ENCODE results near the gene COQ8A. TPM values are rescaled to one million over a fixed set of nuclear protein-coding genes. Genes with fewer than 3 reads are reported as not detected.

COQ8A gene
- total and polyA plus RNA-seq, 4 donors, result 15.8 to 20.8 (median 18.2) TPM

- Histone ChIP-seq H3K27ac (ENCODE audit: low read depth, low read length) (no peak overlapping the region), H3K9me3 (ENCODE audit: control insufficient read depth, insufficient read depth, low read length) (no peaks in the 10 kb centered on the region), H3K36me3 (ENCODE audit: control insufficient read depth, insufficient read depth, low read length) (peaks cover 73% of the 10 kb centered on the region), H3K27me3 (ENCODE audit: control insufficient read depth, insufficient read depth, low read length) (no peaks in the 10 kb centered on the region), H3K4me1 (ENCODE audit: control insufficient read depth, insufficient read depth, low read length) (peaks cover 24% of the 10 kb centered on the region), H3K4me3 (ENCODE audit: low read depth, low read length) (no peak overlapping the region)
- WGBS (ENCODE audit: insufficient coverage), result 90% methylated on average over 23 of the region's 25 CpGs
- no peak for DNase-seq (ENCODE audit: low read depth in 4 of 6, low spot score in 6 of 6)
Observed at GRCh38 chr1:226985839-226986463, 45.9 kb downstream of the COQ8A start.

DNA sequence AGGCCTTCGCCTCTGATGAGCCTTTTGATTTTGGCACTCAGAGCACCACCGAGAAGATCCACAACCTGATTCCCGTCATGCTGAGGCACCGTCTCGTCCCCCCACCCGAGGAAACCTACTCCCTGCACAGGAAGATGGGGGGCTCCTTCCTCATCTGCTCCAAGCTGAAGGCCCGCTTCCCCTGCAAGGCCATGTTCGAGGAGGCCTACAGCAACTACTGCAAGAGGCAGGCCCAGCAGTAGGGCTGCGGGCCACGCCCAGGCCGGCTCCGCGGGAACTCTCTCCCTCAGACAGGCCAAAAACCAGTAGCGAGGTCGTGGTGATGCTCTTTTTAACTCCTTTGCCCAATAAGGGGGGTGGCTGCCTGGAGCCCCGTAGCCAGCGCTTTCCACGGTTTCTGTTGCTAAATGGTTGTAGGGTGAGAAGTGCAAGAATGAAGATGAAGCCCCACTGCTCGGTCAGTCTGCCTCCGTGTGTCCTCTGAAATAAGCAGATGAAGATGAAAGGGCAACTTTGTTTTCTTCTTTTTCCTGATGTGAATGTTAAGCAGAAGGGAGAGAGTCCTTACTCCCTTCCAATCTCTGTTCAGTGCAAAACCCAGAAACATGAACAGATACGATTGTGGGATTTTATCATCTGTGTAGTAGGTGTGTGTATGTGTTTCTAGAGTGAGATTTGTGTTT lies 46.5 kb downstream of the COQ8A start:
- H3K27ac ChIP-seq (ENCODE audit: low read depth, low read length), result no peak overlapping the region
- DNase-seq (ENCODE audit: low read depth in 4 of 6, low spot score in 6 of 6), result no peak
- H3K9me3 ChIP-seq (ENCODE audit: control insufficient read depth, insufficient read depth, low read length), result no peaks in the 10 kb centered on the region
- H3K36me3 ChIP-seq (ENCODE audit: control insufficient read depth, insufficient read depth, low read length), result peaks cover 68% of the 10 kb centered on the region
- 85% methylated on average over 15 of the region's 21 CpGs for WGBS (ENCODE audit: insufficient coverage)
- peaks cover 18% of the 10 kb centered on the region for H3K4me1 ChIP-seq (ENCODE audit: control insufficient read depth, insufficient read depth, low read length)
- no peak overlapping the region for H3K4me3 ChIP-seq (ENCODE audit: low read depth, low read length)
- H3K27me3 ChIP-seq (ENCODE audit: control insufficient read depth, insufficient read depth, low read length), result no peaks in the 10 kb centered on the region

- no peak for DNase-seq (ENCODE audit: low read depth in 4 of 6, low spot score in 6 of 6)
- no peaks in the 10 kb centered on the region for H3K27me3 ChIP-seq (ENCODE audit: control insufficient read depth, insufficient read depth, low read length)
- H3K36me3 ChIP-seq (ENCODE audit: control insufficient read depth, insufficient read depth, low read length), result peaks cover 67% of the 10 kb centered on the region
- H3K4me1 ChIP-seq (ENCODE audit: control insufficient read depth, insufficient read depth, low read length), result peaks cover 18% of the 10 kb centered on the region
- no peaks in the 10 kb centered on the region for H3K9me3 ChIP-seq (ENCODE audit: control insufficient read depth, insufficient read depth, low read length)
- WGBS (ENCODE audit: insufficient coverage), result 95% methylated on average over 7 of the region's 8 CpGs
- no peak overlapping the region for H3K27ac ChIP-seq (ENCODE audit: low read depth, low read length)
- no peak overlapping the region for H3K4me3 ChIP-seq (ENCODE audit: low read depth, low read length)
Observed at GRCh38 chr1:226987179-226987536, 47.1 kb downstream of the COQ8A start.

DNA sequence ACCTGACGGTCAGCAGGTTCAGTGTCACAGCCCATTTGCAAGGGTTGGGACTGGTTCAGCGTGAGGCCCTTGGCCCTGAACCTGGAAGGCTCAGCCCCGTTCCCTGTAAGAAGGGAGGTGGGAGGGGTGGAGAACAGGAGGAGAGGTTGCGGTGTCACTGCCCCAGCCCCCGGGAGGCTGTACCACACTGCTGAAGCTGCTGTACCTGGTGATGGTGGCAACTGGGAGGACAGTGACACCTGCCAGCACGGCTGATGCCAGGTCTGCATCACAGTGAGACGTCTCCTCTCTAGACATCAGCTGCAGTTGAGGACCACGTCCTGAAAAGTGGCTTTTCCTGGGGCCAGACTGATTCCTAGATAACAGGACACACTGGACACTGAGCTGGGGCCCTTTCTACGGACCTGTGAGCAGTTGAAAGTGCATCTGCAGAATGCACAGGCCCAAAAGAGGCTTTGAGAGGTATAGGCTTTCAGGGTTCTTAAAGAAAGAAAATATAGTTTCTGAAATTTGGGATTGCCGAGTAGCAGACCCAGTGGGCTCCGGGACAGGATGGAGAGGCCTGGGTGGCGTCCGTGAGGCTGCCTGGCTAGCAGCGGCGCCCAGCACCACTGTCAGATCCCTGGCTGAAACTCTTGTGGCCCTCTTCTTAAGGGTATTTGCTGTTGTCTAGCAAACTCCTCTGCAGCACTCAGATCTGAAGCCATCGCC lies 47.7 kb downstream of the COQ8A start:
- no peak overlapping the region for H3K4me3 ChIP-seq (ENCODE audit: low read depth, low read length)
- DNase-seq (ENCODE audit: low read depth in 4 of 6, low spot score in 6 of 6), result no peak
- H3K9me3 ChIP-seq (ENCODE audit: control insufficient read depth, insufficient read depth, low read length), result no peaks in the 10 kb centered on the region
- WGBS (ENCODE audit: insufficient coverage), result 83% methylated on average over 14 of the region's 16 CpGs
- no peaks in the 10 kb centered on the region for H3K27me3 ChIP-seq (ENCODE audit: control insufficient read depth, insufficient read depth, low read length)
- H3K27ac ChIP-seq (ENCODE audit: low read depth, low read length), result no peak overlapping the region
- peaks cover 19% of the 10 kb centered on the region for H3K4me1 ChIP-seq (ENCODE audit: control insufficient read depth, insufficient read depth, low read length)
- peaks cover 63% of the 10 kb centered on the region for H3K36me3 ChIP-seq (ENCODE audit: control insufficient read depth, insufficient read depth, low read length)

GRCh38 chr1:226988334-226988666 lies 48.2 kb downstream of the COQ8A start:
- Histone ChIP-seq H3K9me3 (ENCODE audit: control insufficient read depth, insufficient read depth, low read length) (no peaks in the 10 kb centered on the region), H3K36me3 (ENCODE audit: control insufficient read depth, insufficient read depth, low read length) (peaks cover 58% of the 10 kb centered on the region), H3K27me3 (ENCODE audit: control insufficient read depth, insufficient read depth, low read length) (no peaks in the 10 kb centered on the region), H3K4me1 (ENCODE audit: control insufficient read depth, insufficient read depth, low read length) (peaks cover 24% of the 10 kb centered on the region), H3K4me3 (ENCODE audit: low read depth, low read length) (no peak overlapping the region), H3K27ac (ENCODE audit: low read depth, low read length) (no peak overlapping the region)
- WGBS (ENCODE audit: insufficient coverage), result 60% methylated on average over 1 of the region's 3 CpGs
- DNase-seq (ENCODE audit: low read depth in 4 of 6, low spot score in 6 of 6), result no peak

GRCh38 chr1:226989085-226989920 lies 49.2 kb downstream of the COQ8A start:
- peaks cover 29% of the 10 kb centered on the region for H3K4me1 ChIP-seq (ENCODE audit: control insufficient read depth, insufficient read depth, low read length)
- no peaks in the 10 kb centered on the region for H3K27me3 ChIP-seq (ENCODE audit: control insufficient read depth, insufficient read depth, low read length)
- no peak for DNase-seq (ENCODE audit: low read depth in 4 of 6, low spot score in 6 of 6)
- no peak overlapping the region for H3K4me3 ChIP-seq (ENCODE audit: low read depth, low read length)
- peaks cover 52% of the 10 kb centered on the region for H3K36me3 ChIP-seq (ENCODE audit: control insufficient read depth, insufficient read depth, low read length)
- 73% methylated on average over 5 of the region's 12 CpGs for WGBS (ENCODE audit: insufficient coverage)
- no peak overlapping the region for H3K27ac ChIP-seq (ENCODE audit: low read depth, low read length)
- H3K9me3 ChIP-seq (ENCODE audit: control insufficient read depth, insufficient read depth, low read length), result no peaks in the 10 kb centered on the region

GRCh38 chr1:226990133-226990716 lies 50.1 kb downstream of the COQ8A start:
- Histone ChIP-seq H3K36me3 (ENCODE audit: control insufficient read depth, insufficient read depth, low read length) (peaks cover 51% of the 10 kb centered on the region), H3K27me3 (ENCODE audit: control insufficient read depth, insufficient read depth, low read length) (no peaks in the 10 kb centered on the region), H3K4me1 (ENCODE audit: control insufficient read depth, insufficient read depth, low read length) (peaks cover 39% of the 10 kb centered on the region), H3K9me3 (ENCODE audit: control insufficient read depth, insufficient read depth, low read length) (no peaks in the 10 kb centered on the region), H3K27ac (ENCODE audit: low read depth, low read length) (no peak overlapping the region), H3K4me3 (ENCODE audit: low read depth, low read length) (no peak overlapping the region)
- WGBS (ENCODE audit: insufficient coverage), result 84% methylated on average over 6 of the region's 10 CpGs
- no peak for DNase-seq (ENCODE audit: low read depth in 4 of 6, low spot score in 6 of 6)

DNA sequence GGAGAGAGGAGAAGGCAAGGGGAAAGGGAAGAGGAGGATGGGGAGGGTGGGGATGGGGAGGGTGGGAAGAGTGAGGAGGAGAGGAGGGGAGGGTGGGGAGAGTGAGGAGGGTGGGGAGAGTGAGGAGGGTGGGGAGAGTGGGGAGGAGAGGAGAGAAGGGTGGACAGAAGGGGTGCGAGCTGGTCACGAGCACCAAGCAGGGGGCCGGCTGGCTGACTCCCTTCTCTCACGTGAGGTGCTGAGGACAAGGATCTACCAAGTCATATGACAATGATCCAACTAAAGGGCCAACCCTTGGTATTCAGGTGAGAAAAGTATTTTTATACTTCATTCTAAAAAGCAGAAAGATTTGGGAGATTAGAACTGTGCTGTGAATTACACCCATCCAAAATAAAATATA lies 51.8 kb downstream of the COQ8A start:
- Histone ChIP-seq H3K36me3 (ENCODE audit: control insufficient read depth, insufficient read depth, low read length) (peaks cover 35% of the 10 kb centered on the region), H3K9me3 (ENCODE audit: control insufficient read depth, insufficient read depth, low read length) (no peaks in the 10 kb centered on the region), H3K27ac (ENCODE audit: low read depth, low read length) (no peak overlapping the region), H3K27me3 (ENCODE audit: control insufficient read depth, insufficient read depth, low read length) (no peaks in the 10 kb centered on the region), H3K4me1 (ENCODE audit: control insufficient read depth, insufficient read depth, low read length) (peaks cover 32% of the 10 kb centered on the region), H3K4me3 (ENCODE audit: low read depth, low read length) (no peak overlapping the region)
- 93% methylated on average over 2 of the region's 4 CpGs for WGBS (ENCODE audit: insufficient coverage)
- no peak for DNase-seq (ENCODE audit: low read depth in 4 of 6, low spot score in 6 of 6)
